Measurements from ENCODE around the gene RHD. TPM values are rescaled to one million over a fixed set of nuclear protein-coding genes. Genes with fewer than 3 reads are reported as not detected.
"Not testable (repeated sequence)": the region's sequence is repeated elsewhere in the genome, so short reads cannot be mapped to it uniquely, and the experiment has no call there.

Gene RHD
- total and polyA plus RNA-seq, 2 experiments from 2014 or later: 0.21 to 0.26 TPM

DNA sequence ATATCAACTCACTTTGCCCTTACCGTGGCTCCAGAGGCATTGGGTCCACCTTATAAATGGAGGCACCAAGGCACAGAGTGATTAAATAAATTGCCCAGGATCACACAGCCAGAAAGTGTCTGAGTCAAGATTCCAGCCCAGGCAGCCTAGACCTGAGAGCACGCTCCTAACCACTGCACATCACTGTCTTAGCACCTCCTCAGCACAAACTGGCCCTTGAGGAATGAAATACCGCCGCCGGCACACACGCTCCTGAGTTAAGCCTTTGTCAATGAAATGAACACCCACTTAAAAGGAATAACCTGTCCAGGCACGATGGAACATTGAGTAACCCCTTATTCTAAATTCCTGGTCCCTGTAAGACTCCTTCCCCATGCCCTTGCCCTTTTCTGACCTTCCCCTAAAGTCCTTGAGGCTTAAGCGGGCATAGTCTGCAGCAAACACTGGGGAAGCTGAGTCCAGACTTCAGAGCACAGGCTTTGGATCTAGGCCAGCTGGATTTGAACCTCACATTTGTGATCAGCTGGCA lies 16.3 kb downstream of the RHD start:
- not testable (repeated sequence) for H3K27me3 ChIP-seq (ENCODE audit: insufficient read depth); ATAC-seq; H3K9me3 Mint-ChIP-seq; H3K4me1 ChIP-seq (ENCODE audit: insufficient read depth); H3K9me2 ChIP-seq (ENCODE audit: insufficient read depth); H3K27me3 Mint-ChIP-seq (ENCODE audit: insufficient read depth, low read depth, poor library complexity); H3K36me3 ChIP-seq (ENCODE audit: insufficient read depth); H3K4me3 Mint-ChIP-seq; H3K79me2 ChIP-seq (replicated peaks; ENCODE audit: insufficient read depth); H4K20me1 ChIP-seq (replicated peaks; ENCODE audit: insufficient read depth); H3K36me3 Mint-ChIP-seq (ENCODE audit: low read depth); H2AFZ ChIP-seq; H3K4me1 Mint-ChIP-seq; H3K4me3 ChIP-seq; H3K27ac ChIP-seq (ENCODE audit: low read depth); H3K27ac Mint-ChIP-seq; H3K4me2 ChIP-seq; H3F3A ChIP-seq (replicated peaks; ENCODE audit: low read depth); DNase-seq (ENCODE audit: low spot score)

- peak; percentile 93 for ATAC-seq
- H3K4me2 ChIP-seq; H3K27me3 Mint-ChIP-seq (ENCODE audit: insufficient read depth, low read depth, poor library complexity); H3K27ac ChIP-seq (ENCODE audit: low read depth); DNase-seq (ENCODE audit: low spot score); H3K4me3 Mint-ChIP-seq; H3K27ac Mint-ChIP-seq; H3K4me3 ChIP-seq; H3K4me1 ChIP-seq (ENCODE audit: insufficient read depth); H3K36me3 Mint-ChIP-seq (ENCODE audit: low read depth); H3K9me3 Mint-ChIP-seq; H3K79me2 ChIP-seq (replicated peaks; ENCODE audit: insufficient read depth); H3K9me2 ChIP-seq (ENCODE audit: insufficient read depth); H3K4me1 Mint-ChIP-seq; H4K20me1 ChIP-seq (replicated peaks; ENCODE audit: insufficient read depth); H3K36me3 ChIP-seq (ENCODE audit: insufficient read depth); H3K27me3 ChIP-seq (ENCODE audit: insufficient read depth); H2AFZ ChIP-seq; H3F3A ChIP-seq (replicated peaks; ENCODE audit: low read depth): not testable (repeated sequence)
- TF ChIP-seq CTCF (conservative IDR thresholded peaks at IDR 0.05; ENCODE audit: low read depth in 2 of 2): peak; percentile 15 to 43; a peak in 3 of 4 replicates
Measured at GRCh38 chr1:25290043-25290442, 17.7 kb downstream of the RHD start.

DNA sequence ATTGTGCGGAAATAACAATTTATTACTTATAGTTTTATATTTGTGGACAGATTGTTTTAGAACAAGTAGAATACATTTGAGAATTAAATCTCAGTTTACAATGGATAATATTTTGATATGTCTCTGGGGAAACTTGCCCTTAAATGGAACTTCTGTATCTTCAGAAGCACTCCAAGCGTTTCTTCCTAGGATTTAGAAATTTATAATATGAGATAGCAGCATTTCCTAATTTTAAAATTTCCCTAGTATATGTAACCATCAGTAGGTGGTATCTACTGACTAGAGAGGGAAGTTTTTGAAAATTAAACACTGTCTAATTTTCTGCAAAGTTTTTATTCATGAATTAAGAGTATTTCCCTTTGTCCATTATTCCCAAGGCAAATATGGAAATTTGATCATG lies 21.1 kb downstream of the RHD start:
- H3K27ac ChIP-seq (ENCODE audit: low read depth); H3F3A ChIP-seq (replicated peaks; ENCODE audit: low read depth); H2AFZ ChIP-seq; H3K4me2 ChIP-seq; H3K27me3 Mint-ChIP-seq (ENCODE audit: insufficient read depth, low read depth, poor library complexity); H3K4me3 ChIP-seq; H3K4me1 Mint-ChIP-seq; H3K79me2 ChIP-seq (replicated peaks; ENCODE audit: insufficient read depth); H3K4me1 ChIP-seq (ENCODE audit: insufficient read depth); H3K27me3 ChIP-seq (ENCODE audit: insufficient read depth); H3K4me3 Mint-ChIP-seq; DNase-seq (ENCODE audit: low spot score); H3K9me3 Mint-ChIP-seq; H3K36me3 ChIP-seq (ENCODE audit: insufficient read depth); H3K36me3 Mint-ChIP-seq (ENCODE audit: low read depth); H3K9me2 ChIP-seq (ENCODE audit: insufficient read depth); H3K27ac Mint-ChIP-seq; ATAC-seq; H4K20me1 ChIP-seq (replicated peaks; ENCODE audit: insufficient read depth): not testable (repeated sequence)

DNA sequence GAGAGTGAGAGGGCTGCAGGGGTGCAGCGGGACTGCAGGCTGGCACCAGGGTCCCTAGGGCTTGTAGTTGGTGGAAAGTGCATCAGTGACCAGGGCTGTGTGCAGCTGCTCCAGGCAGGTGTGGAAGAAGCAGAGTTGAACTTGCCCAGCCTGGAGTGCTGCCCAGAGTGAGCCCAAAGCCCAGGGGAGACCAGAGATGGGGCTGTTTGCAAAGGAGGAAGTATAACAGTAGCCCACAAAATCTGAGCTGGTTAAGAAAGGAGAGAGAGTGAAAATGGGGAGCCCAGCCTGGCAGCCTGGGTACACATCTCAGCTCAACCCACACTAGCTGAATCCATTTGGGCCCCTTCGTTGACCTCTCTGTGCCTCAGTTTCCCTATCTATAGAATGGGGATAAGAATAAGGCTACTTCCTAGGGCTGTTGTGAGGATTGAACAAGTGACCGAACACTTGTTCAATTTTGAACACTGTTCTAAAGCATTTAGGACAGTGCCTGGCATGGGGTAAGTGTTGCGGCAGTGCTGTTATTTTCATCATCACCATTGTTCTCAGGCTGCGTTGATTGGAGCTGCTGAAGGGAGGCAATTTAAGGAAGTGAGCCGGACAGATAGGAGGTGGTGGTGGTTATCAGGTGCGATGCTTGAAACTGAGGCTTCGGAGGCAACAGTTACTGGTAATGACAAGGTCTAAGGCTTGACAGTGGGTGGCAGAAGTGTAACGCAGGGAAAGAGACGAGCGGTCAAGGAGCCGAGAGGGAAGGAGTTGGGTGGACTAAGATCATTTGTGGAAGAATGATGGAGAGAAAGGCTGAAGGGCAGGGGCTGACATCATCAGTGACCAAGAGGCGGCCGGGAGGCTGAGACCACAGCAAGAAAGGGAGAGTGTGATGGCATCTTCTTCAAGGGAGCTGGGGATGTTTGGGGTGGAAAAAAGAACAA lies 22.8 kb downstream of the RHD start:
- not testable (repeated sequence) for H3K27ac ChIP-seq (ENCODE audit: low read depth); H3K79me2 ChIP-seq (replicated peaks; ENCODE audit: insufficient read depth); H3F3A ChIP-seq (replicated peaks; ENCODE audit: low read depth); H3K27me3 ChIP-seq (ENCODE audit: insufficient read depth); H3K4me1 Mint-ChIP-seq; H3K4me3 Mint-ChIP-seq; H3K9me3 Mint-ChIP-seq; ATAC-seq; H3K27ac Mint-ChIP-seq; H3K36me3 Mint-ChIP-seq (ENCODE audit: low read depth); DNase-seq (ENCODE audit: low spot score); H3K9me2 ChIP-seq (ENCODE audit: insufficient read depth); H4K20me1 ChIP-seq (replicated peaks; ENCODE audit: insufficient read depth); H3K4me1 ChIP-seq (ENCODE audit: insufficient read depth); H3K4me2 ChIP-seq; H2AFZ ChIP-seq; H3K4me3 ChIP-seq; H3K27me3 Mint-ChIP-seq (ENCODE audit: insufficient read depth, low read depth, poor library complexity); H3K36me3 ChIP-seq (ENCODE audit: insufficient read depth)

- not testable (repeated sequence) for H3K79me2 ChIP-seq (replicated peaks; ENCODE audit: insufficient read depth); H4K20me1 ChIP-seq (replicated peaks; ENCODE audit: insufficient read depth); H2AFZ ChIP-seq; H3K9me2 ChIP-seq (ENCODE audit: insufficient read depth); DNase-seq (ENCODE audit: low spot score); H3K27ac Mint-ChIP-seq; ATAC-seq; H3K27me3 ChIP-seq (ENCODE audit: insufficient read depth); H3K4me3 ChIP-seq; H3K27ac ChIP-seq (ENCODE audit: low read depth); H3K4me3 Mint-ChIP-seq; H3K27me3 Mint-ChIP-seq (ENCODE audit: insufficient read depth, low read depth, poor library complexity); H3F3A ChIP-seq (replicated peaks; ENCODE audit: low read depth); H3K4me1 Mint-ChIP-seq; H3K36me3 ChIP-seq (ENCODE audit: insufficient read depth); H3K4me1 ChIP-seq (ENCODE audit: insufficient read depth); H3K36me3 Mint-ChIP-seq (ENCODE audit: low read depth); H3K4me2 ChIP-seq; H3K9me3 Mint-ChIP-seq
Measured at GRCh38 chr1:25296501-25296900, 24.2 kb downstream of the RHD start.

- H3K36me3 Mint-ChIP-seq (ENCODE audit: low read depth); H3K9me2 ChIP-seq (ENCODE audit: insufficient read depth): not testable (repeated sequence)
Measured at GRCh38 chr1:25300729-25301128, 28.4 kb downstream of the RHD start.

More at GRCh38 chr1:25300729-25301128, 28.4 kb downstream of the RHD start:
- not testable (repeated sequence) for H3K9me3 Mint-ChIP-seq; H3K27me3 Mint-ChIP-seq (ENCODE audit: insufficient read depth, low read depth, poor library complexity); H4K20me1 ChIP-seq (replicated peaks; ENCODE audit: insufficient read depth); DNase-seq (ENCODE audit: low spot score); H3K27ac Mint-ChIP-seq; H3K4me1 Mint-ChIP-seq; H3K36me3 ChIP-seq (ENCODE audit: insufficient read depth); H3K4me3 Mint-ChIP-seq; H3K4me3 ChIP-seq; H3F3A ChIP-seq (replicated peaks; ENCODE audit: low read depth); H3K79me2 ChIP-seq (replicated peaks; ENCODE audit: insufficient read depth); H2AFZ ChIP-seq; H3K27ac ChIP-seq (ENCODE audit: low read depth); H3K4me2 ChIP-seq; H3K27me3 ChIP-seq (ENCODE audit: insufficient read depth); H3K4me1 ChIP-seq (ENCODE audit: insufficient read depth); ATAC-seq

Data from GM23338 (cell line).